Activated CD4-positive, alpha-beta T cell treated with anti-CD3 and anti-CD28 coated beads, Interleukin-2, amount 50 U/mL, for 16 hours (primary cell): ENCODE measurements around the gene GPR34.
"Not testable (repeated sequence)": the region's sequence is repeated elsewhere in the genome, so short reads cannot be mapped to it uniquely, and the experiment has no call there.

ENCODE experiments used
- DNase-seq: peaks from one replicate; pipeline ENCODE4 v3.0.0-alpha.2; 2020

Gene GPR34, protein sequence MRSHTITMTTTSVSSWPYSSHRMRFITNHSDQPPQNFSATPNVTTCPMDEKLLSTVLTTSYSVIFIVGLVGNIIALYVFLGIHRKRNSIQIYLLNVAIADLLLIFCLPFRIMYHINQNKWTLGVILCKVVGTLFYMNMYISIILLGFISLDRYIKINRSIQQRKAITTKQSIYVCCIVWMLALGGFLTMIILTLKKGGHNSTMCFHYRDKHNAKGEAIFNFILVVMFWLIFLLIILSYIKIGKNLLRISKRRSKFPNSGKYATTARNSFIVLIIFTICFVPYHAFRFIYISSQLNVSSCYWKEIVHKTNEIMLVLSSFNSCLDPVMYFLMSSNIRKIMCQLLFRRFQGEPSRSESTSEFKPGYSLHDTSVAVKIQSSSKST

DNA sequence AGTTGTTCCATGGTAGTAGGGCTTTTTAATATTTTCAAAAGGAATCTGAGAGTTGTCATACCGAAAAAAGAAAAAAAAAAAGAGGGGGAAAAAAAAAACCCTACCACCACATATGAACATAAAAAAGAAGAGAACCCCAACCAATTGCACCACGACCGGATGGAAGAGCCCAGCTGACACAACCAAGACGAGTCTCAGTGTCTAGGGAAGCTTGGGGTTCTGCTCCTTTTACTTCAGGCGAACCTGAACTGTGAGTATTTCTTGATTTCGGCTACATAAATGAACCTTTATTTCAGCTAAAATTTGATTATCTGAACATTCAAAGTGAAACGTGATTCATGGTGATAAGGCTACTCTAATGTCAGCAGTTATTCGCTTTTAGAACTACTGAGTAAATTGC lies at the start of gene GPR34:
GPR34 (plus strand) TSS at position 139 of the 400 bp plus-strand sequence. CDS start 6,661 bp downstream, outside the sequence.
- no peak for DNase-seq

DNA sequence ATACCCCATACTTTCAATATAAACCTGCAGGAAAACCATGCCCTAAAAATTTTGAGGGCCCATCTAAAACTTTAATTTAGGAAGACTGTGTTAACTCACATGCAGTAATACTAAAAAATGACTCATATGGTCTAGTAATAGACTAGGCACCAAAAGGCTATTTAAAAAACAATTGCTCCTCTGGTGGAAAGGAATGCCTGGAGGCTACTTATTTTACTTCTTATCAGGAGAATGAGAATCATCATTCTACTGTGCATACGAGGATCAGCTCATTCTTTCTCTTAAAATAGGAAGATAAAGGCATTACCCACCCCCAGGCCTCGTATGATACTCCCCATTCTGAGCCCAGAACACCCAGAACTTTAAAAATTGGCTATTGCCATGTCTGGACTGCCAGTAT lies 42.6 kb upstream of the GPR34 start:
- not testable (repeated sequence) for DNase-seq

DNA sequence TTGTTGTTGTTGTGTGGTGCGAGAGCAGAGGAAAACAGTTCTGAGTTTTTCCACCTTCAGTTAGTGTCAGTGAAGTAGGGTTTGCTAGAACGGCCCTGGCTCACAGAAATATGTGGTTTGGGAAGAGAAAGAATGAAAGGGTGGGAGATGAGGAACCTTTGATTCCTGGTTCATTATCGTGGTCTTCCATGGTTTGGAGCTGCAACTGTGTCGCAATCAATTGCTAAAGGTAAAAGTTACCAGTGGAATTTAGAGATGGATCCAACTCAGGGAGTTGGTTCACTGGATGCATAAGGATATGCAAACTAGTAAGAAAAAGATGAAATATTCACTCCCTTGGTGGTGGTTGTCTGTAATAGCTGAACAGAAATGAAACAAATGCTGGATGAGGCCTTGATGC lies 35.6 kb upstream of the GPR34 start:
- no peak for DNase-seq

DNA sequence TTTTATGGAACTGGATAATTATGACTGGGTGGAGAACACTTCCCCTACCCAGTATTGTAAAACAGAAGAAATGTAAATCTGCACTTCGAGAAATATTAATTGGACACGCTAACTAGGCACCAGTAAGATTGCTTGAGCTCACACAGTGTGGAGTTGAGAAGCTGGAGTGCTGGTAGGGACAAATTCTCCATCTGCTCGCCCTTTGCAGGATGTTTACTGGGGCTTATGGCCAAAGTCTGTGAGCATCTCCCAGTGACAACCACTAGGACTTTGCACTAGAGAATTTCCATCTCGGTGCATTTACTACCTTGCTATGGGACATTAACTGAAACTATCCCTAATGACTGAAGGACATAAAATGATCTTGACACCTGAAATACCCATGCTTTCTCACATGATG lies 33.7 kb upstream of the GPR34 start:
- DNase-seq = no peak

DNA sequence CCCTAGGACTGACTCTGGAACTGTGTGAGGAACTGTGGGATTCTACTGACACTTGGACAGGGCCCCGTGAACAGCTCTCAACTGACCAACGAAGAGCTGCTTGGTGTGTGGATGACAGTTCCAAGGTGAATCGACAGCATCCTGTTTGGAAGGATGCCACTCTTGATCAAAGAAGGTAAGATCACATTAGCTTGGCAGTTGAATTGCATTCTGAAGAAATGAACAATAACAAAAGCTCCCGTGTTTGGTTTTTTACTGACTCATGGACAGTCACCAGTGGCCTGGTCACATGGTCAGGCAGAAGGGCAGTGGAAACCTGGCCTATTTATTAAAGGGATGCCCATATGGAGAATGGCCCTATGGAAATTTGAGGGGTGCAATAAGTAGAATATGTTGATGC lies 33.1 kb upstream of the GPR34 start:
- no peak for DNase-seq

DNA sequence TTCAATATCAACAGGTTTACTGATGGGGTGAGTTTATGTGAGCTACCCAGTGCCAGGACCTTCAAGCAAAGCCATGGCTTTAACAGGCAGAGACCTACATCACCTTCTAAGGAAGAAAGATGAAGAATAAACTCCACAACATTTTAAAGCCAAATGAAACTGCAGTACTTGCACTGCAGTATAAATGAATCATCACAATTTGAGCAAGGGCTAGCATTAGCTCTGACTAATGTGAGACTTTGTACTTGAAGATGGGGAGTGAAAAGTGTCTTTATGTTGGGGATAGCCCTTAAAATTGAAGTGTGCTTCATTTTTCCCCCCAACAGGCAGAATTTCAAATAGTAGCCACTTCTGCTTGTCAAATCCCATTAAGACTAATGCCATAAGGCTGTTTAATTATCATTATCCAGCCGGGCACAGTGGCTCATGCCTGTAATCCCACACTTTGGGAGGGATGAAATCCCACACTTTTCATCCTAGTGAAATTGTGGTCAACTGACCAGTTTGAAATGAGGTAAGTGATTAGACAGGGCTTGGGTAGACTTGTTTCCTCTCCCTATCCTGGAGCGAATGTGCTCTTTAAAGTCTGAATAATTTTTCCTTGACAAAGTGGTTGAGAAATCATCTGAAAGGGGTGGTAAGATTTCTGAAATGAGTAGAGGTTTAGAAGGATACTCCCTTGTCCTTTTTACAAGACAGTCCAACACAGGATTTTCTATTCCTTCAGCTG lies 27.2 kb upstream of the GPR34 start:
- DNase-seq = peak; percentile 21

DNA sequence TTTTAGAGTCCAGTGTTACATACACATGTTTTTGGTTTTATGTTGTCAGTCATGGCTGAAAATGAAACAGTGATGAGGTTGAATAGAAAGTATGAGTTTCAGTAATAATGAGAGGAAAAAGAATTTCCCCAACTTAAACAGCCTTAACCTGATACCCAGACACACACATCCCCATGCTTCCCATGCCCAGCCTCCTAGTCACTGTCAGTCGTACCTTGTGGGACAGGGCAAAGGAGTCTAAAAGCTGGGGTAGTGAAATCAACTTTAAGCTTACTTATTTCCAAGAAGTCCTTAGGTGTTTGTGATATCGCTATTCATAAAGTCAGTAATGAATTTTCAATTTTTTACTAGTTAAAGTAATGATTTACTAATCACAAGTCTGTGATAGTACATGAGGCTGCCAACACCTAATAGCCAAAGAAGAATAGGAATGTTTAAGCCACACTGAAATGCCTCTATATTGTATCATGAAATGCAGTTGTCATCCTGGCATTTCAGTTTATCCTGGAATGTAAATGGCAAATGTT lies 24.3 kb upstream of the GPR34 start:
- peak; percentile 53 for DNase-seq

DNA sequence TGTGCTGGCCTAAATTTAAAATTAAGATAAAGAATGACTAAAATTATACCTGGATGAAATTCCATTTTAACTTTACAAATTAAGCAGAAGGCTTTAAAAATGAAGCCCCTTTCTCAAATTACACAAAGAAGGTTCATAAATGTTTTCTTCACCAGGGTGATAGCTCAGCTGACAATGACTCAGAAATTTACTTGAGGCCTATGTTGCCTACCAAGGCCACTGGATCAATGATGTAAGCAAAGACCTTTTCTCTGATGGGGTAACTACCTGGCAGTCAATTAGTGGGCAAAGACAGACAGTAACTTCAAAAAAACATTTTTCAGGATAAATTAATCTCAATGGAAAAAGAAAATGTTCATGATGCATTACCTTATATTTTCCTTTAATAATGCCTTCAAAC lies 23.9 kb upstream of the GPR34 start:
- DNase-seq = no peak

DNA sequence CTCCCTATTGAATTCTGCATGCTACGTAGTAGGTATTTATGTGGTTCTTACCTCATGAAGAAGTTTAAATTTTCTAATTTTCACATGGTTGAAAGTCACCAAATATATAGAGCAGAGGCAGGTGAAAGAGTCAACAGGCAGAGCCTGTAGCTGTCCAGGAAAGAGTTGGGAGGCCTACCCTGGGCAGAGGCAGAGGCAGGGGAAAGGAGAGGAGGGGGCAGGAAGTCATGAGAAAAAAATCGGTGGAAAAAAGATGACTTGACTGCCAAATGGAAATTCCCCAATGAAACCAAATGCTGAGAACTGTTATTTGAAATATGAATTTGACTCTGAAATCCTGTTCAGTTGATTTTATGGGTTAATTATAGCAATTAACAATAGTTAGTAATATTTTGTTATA lies 23.1 kb upstream of the GPR34 start:
- no peak for DNase-seq

DNA sequence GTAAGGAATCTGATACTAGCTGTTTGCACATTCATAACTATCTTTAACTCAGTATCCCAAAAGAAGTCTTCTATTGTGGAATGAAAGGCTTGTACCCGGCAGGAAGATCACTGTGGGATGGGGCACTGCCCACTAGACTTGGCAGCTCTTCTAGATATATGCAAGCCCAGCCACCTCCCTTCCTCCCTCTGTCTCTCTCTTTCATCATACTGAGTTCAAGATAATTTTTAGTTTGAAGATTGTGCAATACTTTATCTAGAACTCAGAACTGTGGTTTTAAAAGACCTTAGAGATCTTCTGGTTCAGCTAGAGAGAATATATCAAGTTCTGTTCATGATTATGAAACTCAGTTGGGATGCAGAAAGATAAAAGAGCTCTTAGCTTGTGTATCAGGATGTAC lies 22.5 kb upstream of the GPR34 start:
- DNase-seq = no peak

DNA sequence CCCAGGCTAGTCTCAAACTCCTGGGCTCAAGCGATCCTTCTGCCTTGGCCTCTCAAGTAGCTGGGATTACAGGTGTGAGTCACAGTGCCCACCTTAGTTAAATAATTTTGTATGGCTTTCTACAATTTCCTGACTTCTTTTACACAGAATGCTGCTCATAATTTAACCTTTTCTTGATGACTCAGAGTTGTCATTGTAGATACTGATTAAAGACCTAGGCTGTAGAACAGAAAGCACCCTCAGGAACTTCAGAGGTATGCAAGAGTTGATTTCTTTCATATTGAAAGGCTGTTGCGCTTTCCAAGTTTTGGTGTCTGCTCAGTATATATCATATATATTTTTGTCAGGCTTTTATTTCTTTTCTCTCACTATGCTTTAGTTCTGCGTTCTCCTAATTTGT lies 21.1 kb upstream of the GPR34 start:
- no peak for DNase-seq

DNA sequence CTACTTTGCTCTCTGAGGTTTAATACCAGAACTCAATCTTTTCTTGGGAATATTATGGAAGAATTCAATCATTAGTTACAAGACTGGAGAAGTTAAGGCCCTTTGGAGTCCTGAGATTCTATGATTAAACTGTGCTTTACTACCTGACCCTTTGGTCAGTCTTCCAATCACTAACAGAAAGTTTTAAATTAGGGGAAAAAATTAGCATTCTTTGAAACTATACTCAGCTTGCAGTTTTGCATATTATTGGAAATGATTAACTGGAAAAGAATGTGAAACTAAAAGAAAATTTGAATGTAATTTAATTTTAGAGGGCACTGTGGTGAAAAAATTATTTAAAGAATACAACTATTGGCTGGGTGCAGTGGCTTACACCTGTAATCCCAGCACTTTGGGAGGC lies 18.7 kb upstream of the GPR34 start:
- no peak for DNase-seq

DNA sequence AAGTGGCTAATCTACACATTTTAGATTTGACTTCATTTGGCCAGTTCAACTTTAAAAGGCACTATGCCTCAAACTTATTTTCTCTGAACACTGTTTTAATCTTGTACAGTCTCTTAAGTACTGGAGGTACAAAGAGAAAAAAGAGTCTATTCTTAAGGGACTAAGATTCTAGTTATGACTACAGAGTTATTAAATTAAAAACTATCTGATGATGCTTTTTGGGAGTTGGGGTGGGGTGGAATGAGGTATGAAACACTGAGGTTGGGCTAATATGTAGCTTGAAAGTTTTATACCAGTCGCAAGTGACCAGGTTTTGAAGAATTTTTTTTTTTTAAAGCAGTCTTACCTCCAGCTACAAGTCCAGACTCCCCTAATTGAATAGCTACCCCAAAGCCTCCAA lies 17.7 kb upstream of the GPR34 start:
- no peak for DNase-seq

DNA sequence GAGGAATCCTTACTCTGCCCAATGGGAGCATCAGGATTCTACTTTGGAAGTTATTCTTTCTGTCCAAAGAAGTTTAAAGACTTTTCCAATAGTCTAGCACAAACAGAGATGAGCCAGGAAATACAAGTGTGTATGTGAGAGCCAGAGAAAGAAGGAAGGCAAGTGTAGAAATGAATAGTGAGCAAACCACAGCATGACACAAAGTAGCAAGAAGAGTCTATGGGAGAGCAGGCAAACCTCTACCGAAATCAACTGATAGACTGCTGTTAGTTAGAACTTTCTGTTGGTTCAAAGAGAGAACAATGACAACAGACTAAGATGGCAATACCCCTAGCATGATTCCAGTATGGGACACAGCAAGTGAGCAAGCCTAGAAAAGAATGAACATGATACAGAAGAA lies 16.1 kb upstream of the GPR34 start:
- peak; percentile 55 for DNase-seq

DNA sequence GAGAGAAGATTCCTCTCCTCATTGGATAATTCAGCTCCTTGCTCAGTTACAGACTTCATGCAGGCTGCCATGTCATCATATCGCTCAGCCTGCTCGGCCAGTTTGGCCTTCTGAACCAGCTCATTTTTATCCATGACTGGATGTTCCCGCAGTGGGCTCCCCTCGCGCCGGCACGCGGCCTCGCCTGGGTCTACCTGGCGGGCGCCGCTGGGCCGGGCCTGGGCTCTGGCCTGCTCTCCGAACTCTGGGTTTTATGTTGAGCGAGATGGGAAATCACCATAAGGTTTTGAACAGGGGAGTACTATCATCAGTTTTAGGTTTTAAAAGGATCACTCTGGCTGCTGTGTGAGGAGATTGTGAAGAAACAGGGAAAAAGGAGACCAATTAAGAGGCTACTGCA lies 12.4 kb upstream of the GPR34 start:
- DNase-seq = not testable (repeated sequence)

DNA sequence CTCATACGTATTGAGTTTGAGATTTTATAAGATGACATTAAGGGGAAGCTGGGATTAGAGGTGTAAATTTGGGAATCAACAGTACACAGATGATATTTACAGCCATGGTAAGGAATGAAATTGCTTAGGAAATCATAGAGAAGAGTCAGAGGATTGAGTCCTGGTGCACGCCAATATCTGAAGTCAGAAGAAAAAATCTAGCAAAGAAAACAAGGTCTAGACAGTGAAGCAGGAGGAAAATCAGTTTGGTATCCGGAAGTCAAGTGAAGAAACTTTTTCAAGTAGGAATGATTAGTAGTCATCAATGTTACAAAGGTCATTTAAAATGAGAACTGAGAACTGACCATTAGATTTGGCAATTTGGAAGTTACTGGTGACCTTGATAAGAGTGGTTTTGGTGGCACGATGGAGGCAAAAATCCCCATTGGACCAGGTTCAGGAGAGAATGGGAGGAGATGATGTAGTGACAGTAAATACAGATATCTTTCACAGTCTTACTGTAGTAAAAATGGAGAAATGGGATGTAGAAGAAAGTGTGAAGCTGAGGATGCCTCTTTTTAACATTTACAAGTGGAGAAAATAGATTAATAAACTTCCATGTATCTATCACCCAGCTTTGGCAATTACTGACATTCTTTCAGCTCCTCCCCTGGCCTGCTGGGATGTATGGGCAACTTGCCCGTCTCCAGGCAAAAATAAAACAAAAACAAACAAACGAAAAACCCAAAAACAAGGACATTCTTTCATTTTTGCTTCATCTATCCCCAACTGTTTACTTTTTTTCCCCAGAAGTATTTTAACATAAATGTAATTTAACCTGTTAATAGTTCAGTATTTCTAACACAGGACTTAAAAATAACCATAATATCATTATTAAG lies 11.4 kb upstream of the GPR34 start:
- DNase-seq = no peak

DNA sequence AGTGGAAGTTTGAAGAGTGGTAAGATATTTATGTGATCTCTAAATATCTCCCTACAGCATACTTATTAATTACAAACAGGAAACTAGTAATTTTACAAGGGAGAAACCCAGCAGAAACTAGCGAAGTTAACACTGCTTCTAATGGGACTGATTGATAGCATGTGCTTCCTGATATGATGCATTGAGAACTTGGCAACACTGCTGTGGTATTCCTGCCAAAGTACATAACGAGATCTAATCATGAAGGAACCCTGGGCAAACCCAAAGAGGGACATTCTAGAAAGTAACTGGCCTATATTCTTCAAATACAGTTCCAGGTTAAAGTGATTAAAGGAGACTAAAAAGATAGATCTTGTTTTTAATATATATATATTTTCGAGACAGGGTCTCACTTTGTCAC lies 4.6 kb upstream of the GPR34 start:
- DNase-seq = no peak

DNA sequence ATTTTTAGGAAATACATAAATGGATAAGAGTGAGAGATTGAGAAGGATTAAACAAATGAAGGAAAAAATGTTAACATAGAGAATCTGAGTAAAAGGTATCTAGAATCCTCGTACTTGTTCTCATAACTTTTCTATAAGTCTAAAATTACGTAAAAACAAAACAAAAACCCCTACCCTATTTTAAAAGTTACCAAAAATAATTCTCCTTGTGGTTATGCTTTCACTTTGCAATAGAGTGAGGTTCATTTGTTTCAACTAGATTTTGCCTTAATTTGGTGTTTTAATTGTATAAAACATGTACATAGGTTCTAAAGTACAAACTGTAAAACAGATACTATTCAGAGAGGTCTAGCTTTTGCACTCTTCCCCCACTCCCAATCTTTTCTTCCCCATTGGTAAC lies 3.8 kb upstream of the GPR34 start:
- no peak for DNase-seq

DNA sequence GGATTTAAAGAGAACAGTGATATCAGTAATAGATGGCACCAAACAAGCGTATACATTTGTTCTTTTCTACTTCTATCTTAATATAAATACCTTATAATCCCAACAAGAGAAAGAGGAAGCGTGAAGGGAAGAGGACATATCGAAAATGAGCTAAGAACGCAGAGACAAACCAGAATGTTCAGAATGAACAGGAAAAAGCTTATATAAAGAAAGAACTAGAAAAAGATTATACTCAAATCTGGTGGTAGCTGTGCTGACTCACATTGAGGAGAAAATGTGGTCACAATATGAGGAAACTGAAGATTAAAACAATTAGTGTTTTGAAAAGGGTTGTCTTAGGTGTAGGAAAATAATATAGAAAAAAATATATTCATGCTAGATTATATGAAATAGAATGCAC lies 2.0 kb upstream of the GPR34 start:
- no peak for DNase-seq

DNA sequence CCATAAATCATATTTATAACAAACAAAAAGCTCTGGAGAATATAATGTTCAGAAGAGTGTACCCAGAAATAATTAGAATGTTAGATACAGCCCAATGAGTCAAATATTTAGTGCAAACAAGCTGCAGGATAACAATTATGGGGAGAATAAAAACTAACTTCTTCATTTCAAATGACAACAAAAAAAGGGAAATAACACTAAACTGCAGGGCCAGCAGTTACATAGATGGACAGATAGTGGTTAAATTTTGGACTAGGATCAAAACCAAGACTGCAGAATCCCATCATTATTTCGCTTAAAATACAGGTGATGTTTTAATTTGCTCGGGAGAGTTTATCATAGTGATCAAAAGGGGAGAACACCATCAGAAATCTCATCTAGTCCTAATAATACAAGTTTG lies 617 bp upstream of the GPR34 start:
- DNase-seq = no peak

DNA sequence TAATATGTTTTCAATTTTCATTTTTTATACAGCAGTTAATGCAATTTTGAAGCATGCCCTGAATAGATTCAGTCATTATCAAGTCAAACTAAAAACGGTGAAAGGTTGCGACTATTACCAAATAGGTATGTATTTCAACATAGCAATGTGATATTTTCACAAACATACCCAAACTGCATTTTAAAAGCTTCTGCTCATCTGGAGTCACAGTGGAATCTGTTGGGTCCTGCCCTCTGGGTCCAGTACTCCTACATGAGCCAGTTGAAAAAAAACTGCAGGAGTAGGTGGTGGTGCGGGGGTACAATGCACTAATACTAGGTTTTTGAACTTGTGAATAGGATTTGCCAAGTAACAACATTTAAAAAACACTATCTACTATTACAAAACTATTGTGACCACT lies 938 bp downstream of the GPR34 start:
- DNase-seq = no peak

DNA sequence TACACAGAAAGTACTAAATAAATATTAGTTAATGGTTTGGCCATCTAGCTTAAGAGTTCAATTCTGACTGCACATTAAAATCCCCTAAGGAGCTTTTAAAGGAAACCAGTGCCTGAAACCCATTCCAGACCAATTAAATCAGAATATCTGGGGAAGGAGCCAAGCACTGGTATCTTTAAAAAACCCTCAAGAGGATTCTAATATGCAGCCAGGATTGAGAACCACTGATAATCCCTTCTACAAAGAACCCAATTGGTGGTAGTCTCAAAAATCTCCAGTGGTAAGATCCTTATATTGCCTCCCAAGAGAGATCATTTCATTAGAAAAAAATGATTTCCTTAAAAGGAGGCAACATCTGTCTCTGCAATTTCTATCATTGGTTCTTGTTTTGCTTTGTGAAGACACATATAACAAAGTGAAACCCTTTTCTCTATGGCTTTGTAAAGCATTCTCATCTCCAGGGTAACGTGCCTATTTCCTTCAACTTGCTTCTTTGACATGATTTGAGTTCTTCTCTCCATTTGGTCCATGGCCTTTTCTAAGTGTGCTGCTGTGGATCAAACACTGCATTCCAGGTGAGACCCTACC lies 3.5 kb downstream of the GPR34 start:
- DNase-seq = no peak

DNA sequence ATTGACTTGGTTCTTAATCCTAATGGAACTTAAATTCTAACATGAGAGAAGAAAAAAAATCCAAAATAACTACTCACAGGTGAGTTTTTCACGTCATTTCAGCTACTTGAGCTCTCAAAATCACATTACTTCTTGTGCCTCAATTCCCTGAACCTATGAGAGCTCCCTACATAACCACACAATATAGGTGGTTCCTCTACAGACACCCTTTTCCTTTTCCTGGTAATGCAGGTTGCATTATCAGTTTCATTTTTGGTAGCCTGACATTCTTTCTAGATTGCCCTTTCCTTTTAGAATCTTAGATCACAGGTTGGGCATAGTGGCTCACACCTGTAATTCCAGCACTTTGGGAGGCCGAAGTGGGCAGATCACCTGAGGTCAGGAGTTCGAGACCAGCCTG lies 4.3 kb downstream of the GPR34 start:
- DNase-seq = no peak
